ENCODE results near the gene TMEM82.

DNA sequence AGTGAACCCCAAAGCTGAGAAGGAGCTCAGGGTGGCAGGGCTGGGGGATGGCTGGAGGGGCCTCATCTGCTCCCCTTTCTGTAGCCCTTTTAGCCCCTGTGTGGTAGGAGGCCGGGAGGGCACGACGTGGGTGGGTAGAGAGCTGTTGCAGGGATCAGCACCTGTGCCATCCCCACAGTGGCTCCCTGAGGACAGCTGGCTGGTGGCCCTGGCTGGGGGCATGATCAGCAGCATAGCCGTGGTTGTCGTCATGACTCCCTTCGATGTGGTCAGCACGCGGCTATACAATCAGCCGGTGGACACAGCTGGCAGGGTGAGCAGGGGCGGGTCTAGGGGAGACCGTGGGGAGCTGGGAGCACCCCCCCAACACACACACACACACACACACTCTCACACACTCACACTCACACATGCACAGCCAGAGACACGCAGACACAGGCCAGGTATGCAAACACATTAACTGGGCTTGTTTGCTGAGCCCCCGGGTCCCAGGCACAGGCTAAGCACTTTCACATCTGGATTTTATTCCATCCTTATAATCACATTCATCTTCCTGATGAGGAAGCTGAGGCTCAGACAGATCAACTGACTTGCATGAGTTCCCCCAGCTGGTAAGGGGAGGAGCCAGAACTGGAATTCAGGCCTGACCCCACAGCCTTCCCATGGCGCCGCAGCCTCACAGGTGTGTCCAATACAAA, 3.7 kb upstream of the TMEM82 start:
- TF ChIP-seq, protein P1, sequence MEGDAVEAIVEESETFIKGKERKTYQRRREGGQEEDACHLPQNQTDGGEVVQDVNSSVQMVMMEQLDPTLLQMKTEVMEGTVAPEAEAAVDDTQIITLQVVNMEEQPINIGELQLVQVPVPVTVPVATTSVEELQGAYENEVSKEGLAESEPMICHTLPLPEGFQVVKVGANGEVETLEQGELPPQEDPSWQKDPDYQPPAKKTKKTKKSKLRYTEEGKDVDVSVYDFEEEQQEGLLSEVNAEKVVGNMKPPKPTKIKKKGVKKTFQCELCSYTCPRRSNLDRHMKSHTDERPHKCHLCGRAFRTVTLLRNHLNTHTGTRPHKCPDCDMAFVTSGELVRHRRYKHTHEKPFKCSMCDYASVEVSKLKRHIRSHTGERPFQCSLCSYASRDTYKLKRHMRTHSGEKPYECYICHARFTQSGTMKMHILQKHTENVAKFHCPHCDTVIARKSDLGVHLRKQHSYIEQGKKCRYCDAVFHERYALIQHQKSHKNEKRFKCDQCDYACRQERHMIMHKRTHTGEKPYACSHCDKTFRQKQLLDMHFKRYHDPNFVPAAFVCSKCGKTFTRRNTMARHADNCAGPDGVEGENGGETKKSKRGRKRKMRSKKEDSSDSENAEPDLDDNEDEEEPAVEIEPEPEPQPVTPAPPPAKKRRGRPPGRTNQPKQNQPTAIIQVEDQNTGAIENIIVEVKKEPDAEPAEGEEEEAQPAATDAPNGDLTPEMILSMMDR (IDR thresholded peaks at IDR 0.05 in 4 of 5, conservative IDR thresholded peaks at IDR 0.05 in 1 of 5), result no peak
- no peak for TF ChIP-seq POLR2A (IDR thresholded peaks at IDR 0.05)
